ENCODE results near the gene CEBPZ.

DNA sequence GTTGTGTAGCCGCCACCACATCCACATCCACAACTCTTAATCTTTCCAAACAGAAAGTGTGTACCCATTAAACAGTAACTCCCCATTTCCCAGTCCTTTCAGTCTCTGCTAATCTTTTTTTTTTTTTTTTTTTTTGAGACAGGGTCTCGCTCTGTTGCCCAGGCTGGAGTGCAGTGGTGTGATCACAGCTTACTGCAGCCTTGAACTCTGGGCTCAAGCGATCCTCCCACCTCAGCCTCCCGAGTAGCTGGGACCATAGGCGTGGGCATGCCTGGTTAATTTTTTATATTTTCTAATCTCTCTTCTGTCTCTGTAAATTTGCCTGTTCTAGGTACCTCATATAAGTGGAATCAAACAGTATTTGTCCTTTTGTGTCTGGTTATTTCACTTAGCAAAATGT lies 78.2 kb downstream of the CEBPZ start:
- TF ChIP-seq POLR2A (IDR thresholded peaks at IDR 0.05; ENCODE audit: low read length) (no peak), GATA1 (IDR thresholded peaks at IDR 0.05; ENCODE audit: low read depth, low read length) (no peak)
